ENCODE data around the gene COG8.

DNA sequence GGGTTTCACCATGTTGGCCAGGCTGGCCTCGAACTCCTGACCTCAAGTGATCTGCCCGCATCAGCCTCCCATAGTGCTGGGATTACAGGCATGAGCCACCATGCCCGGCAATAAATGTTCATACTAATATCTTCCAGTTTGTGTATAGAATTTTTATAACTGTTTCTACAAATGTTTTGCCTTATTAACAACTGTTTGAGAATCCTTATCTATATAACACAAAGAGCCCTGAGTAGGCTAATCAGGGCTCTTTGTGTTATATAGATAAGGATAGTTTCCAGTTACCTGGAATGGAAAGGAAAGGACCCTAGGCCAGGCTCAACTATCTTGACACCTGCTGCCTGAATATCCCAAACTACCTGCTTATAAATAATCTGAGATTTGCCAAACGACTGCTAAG, 29.5 kb upstream of the COG8 start:
- TF ChIP-seq CTCF (IDR thresholded peaks at IDR 0.05) (no peak), POLR2A (IDR thresholded peaks at IDR 0.05) (no peak), EP300 (IDR thresholded peaks at IDR 0.05; ENCODE audit: low read depth) (no peak)

Measured in transverse colon (tissue), 3 donors.